ENCODE results near the gene CTDSPL. TPM values are rescaled to one million over a fixed set of nuclear protein-coding genes. Genes with fewer than 3 reads are reported as not detected.
A peak's percentile ranks its signal among the peaks of the same experiment; 100 is the strongest.
"Not testable (repeated sequence)": the region's sequence is repeated elsewhere in the genome, so short reads cannot be mapped to it uniquely, and the experiment has no call there.

Gene CTDSPL
- total RNA-seq, 3 donors from 2014 or later, result 1.1 to 1.7 (median 1.3) TPM

DNA sequence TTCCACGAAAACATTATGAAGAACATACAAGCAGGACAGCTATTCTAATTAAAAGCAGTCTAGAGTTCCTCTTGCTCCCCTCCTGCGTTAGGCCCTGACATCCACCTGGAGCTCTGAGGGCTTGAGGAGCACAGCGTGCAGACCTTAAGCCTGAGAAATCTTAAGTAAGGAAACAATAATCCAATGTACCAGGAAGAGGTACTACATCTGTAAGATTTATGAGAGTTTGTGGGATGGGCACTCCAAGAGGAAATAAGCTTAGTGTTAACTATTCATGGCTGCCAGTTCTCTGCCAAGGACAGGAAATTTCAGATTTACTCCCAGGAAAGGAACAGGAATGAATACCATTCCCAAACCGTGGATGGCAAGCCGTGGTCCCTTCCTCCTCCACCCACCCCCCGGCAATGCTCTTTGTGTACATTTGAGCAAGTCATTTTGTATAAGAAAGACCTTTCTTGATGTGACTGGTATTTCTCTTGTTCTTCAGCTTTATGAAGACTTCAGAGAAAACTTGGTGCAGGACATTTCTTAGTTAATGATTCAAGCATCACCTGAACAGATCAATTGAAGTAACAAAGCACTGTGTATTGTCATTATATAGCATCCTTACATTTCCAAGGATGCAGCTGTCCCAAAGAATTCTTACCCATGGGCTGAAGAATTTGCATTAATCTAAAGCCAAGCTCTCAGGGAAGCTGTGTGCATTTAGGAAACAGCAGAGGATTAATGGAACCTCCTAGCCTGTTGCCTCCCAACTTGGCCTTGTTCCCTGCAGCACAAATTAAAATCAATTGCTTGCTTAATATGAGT, 100.1 kb downstream of the CTDSPL start:
- Mint-ChIP-seq H3K36me3 (ENCODE audit: insufficient read depth) (no peaks in the 10 kb centered on the region), H3K9me3 (no peaks in the 10 kb centered on the region), H3K27me3 (ENCODE audit: low read depth) (no peaks in the 10 kb centered on the region), H3K4me3 (no peak overlapping the region), H3K4me1 (ENCODE audit: low read depth) (peaks cover 13% of the 10 kb centered on the region)
- DNase-seq (no peak), ATAC-seq (no peak)

GRCh38 chr3:37963016-37963415, 101.3 kb downstream of the CTDSPL start:
- no peak overlapping the region for H3K4me3 Mint-ChIP-seq
- DNase-seq (no peak), ATAC-seq (no peak)
- H3K4me1 Mint-ChIP-seq (ENCODE audit: low read depth), result peaks cover 3% of the 10 kb centered on the region
- H3K36me3 Mint-ChIP-seq (ENCODE audit: insufficient read depth), result no peaks in the 10 kb centered on the region
- no peaks in the 10 kb centered on the region for H3K27me3 Mint-ChIP-seq (ENCODE audit: low read depth)
- H3K9me3 Mint-ChIP-seq, result no peaks in the 10 kb centered on the region

DNA sequence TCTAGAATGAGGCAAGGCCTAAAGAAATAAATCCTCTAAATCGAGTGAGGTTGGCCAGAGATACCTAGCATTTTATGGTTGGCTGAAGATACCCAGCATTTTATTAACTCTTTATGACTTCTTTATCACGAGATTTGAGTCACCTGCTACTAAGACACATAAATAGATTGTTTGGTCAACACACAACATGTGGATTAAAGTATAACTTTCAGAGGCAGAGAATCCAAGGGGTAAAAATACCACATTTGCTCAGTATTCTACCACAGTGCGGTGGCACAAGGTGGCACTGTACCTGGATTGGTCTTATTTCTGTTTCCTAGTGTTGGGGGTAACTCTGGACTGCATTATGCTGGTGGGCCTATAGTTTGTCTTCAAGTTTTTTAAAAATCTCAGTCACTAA, 102.0 kb downstream of the CTDSPL start:
- Mint-ChIP-seq H3K27me3 (ENCODE audit: low read depth) (no peaks in the 10 kb centered on the region), H3K4me1 (ENCODE audit: low read depth) (peaks cover 1% of the 10 kb centered on the region)

DNA sequence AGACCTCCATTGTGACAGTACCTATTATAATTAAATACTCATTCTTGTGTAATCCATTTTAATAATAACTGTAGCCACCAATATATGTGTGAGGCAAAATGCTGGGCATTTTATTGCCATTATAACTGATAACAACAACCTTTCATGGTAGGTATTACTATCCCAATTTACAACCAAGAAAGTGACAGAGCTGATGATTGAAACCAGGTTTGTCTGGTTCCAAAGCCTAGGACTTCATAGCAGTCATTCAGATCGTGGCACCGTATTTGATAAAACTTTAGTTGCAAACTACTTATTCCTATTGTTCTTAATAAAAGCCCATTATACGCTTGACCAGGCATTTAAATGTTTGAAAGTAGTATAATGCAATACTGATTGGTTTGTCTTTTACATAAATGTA, 102.5 kb downstream of the CTDSPL start:
- ATAC-seq (no peak), DNase-seq (no peak)
- Mint-ChIP-seq H3K27me3 (ENCODE audit: low read depth) (no peaks in the 10 kb centered on the region), H3K36me3 (ENCODE audit: insufficient read depth) (no peaks in the 10 kb centered on the region), H3K4me3 (no peak overlapping the region), H3K4me1 (ENCODE audit: low read depth) (peaks cover 1% of the 10 kb centered on the region), H3K9me3 (no peaks in the 10 kb centered on the region)

More for the DNA sequence above, 102.0 kb downstream of the CTDSPL start:
- H3K4me3 Mint-ChIP-seq, result no peak overlapping the region
- ATAC-seq, result no peak
- H3K36me3 Mint-ChIP-seq (ENCODE audit: insufficient read depth), result no peaks in the 10 kb centered on the region
- H3K9me3 Mint-ChIP-seq, result no peaks in the 10 kb centered on the region
- no peak for DNase-seq

DNA sequence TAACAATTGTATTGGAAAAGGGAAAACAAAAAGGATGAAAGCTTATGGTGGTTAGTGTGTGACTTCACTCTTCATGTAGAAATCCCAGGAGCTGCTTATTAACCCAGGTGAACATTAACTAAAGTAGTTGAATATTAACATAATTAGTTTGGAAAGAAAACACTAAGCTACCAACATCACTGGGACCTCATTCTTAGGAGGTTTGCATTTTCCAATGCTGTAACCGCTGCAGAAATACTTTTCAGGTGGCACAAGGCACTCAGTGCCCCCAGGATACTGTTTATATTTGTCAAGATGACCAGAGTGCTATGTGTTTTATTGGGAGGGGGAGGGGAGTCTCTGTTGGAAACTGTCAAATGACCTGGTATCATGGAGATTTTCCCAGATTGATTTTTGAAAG, 103.0 kb downstream of the CTDSPL start:
- H3K4me1 Mint-ChIP-seq (ENCODE audit: low read depth), result peaks cover 1% of the 10 kb centered on the region
- ATAC-seq, result no peak
- H3K9me3 Mint-ChIP-seq, result no peaks in the 10 kb centered on the region
- no peaks in the 10 kb centered on the region for H3K36me3 Mint-ChIP-seq (ENCODE audit: insufficient read depth)
- DNase-seq, result no peak
- no peak overlapping the region for H3K4me3 Mint-ChIP-seq
- no peaks in the 10 kb centered on the region for H3K27me3 Mint-ChIP-seq (ENCODE audit: low read depth)

GRCh38 chr3:37967260-37967881, 105.7 kb downstream of the CTDSPL start:
- ATAC-seq, result peak; percentile 74 to 82

GRCh38 chr3:37968199-37968598, 106.5 kb downstream of the CTDSPL start:
- DNase-seq (no peak), ATAC-seq (no peak)
- H3K4me3 Mint-ChIP-seq, result no peak overlapping the region
- peaks cover under 1% of the 10 kb centered on the region for H3K4me1 Mint-ChIP-seq (ENCODE audit: low read depth)
- H3K36me3 Mint-ChIP-seq (ENCODE audit: insufficient read depth), result no peaks in the 10 kb centered on the region
- no peaks in the 10 kb centered on the region for H3K27me3 Mint-ChIP-seq (ENCODE audit: low read depth)
- H3K9me3 Mint-ChIP-seq, result no peaks in the 10 kb centered on the region

More at GRCh38 chr3:37967260-37967881, 105.7 kb downstream of the CTDSPL start:
- Mint-ChIP-seq H3K4me3 (no peak overlapping the region), H3K36me3 (ENCODE audit: insufficient read depth) (no peaks in the 10 kb centered on the region), H3K4me1 (ENCODE audit: low read depth) (peaks cover 1% of the 10 kb centered on the region), H3K9me3 (no peaks in the 10 kb centered on the region), H3K27me3 (ENCODE audit: low read depth) (no peaks in the 10 kb centered on the region)
- DNase-seq, result peak; percentile 46

GRCh38 chr3:37968813-37969595, 107.3 kb downstream of the CTDSPL start:
- DNase-seq (no peak), ATAC-seq (no peak)
- H3K4me1 Mint-ChIP-seq (ENCODE audit: low read depth), result no peaks in the 10 kb centered on the region
- H3K9me3 Mint-ChIP-seq, result no peaks in the 10 kb centered on the region
- no peaks in the 10 kb centered on the region for H3K36me3 Mint-ChIP-seq (ENCODE audit: insufficient read depth)
- no peak overlapping the region for H3K4me3 Mint-ChIP-seq
- H3K27me3 Mint-ChIP-seq (ENCODE audit: low read depth), result no peaks in the 10 kb centered on the region

GRCh38 chr3:37969596-37970100, 108.0 kb downstream of the CTDSPL start:
- DNase-seq (no peak), ATAC-seq (no peak)
- no peaks in the 10 kb centered on the region for H3K36me3 Mint-ChIP-seq (ENCODE audit: insufficient read depth)
- H3K4me3 Mint-ChIP-seq, result no peak overlapping the region
- H3K4me1 Mint-ChIP-seq (ENCODE audit: low read depth), result no peaks in the 10 kb centered on the region
- H3K9me3 Mint-ChIP-seq, result no peaks in the 10 kb centered on the region
- H3K27me3 Mint-ChIP-seq (ENCODE audit: low read depth), result no peaks in the 10 kb centered on the region

DNA sequence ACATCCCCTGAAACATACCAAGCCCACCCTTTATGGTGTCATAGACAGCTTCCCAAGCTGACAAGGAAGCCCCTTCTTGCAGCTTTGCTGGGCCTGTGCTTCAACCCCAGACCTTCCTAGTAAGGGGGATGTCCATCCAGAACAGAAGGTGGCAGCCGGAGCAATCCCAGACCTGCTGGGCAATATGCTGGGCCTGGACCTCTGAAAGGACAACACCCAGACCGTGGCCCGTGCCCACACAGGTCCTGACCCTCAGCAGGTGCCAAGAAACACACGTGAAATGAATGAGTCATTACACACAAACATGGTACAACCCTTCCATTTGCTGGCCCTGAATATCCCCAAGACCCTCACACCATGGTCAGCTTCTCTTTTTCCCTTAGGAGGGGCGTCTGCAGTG, 109.1 kb downstream of the CTDSPL start:
- H3K4me1 Mint-ChIP-seq (ENCODE audit: low read depth), result peaks cover 3% of the 10 kb centered on the region
- ATAC-seq (no peak), DNase-seq (no peak)
- no peaks in the 10 kb centered on the region for H3K9me3 Mint-ChIP-seq
- H3K36me3 Mint-ChIP-seq (ENCODE audit: insufficient read depth), result no peaks in the 10 kb centered on the region
- H3K4me3 Mint-ChIP-seq, result no peak overlapping the region
- H3K27me3 Mint-ChIP-seq (ENCODE audit: low read depth), result no peaks in the 10 kb centered on the region

DNA sequence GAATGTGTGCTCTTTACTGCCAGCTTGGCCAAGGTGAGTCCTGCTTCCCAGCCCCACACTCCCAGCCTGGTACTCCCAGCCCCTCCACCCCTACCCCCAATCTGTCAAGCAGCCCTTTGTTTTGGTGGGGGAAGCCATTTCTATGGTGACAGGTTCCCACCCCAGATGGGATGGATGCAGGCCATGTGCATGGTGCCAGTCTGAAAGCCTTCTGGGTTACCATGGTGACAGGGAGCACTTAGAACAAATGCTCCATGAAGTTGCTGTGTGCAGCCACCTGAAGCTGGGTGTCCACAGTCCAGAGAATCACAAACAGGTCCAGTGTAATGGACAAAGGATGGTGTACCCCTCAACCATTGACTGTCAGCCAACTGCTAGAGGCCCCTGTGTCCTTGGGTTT, 109.8 kb downstream of the CTDSPL start:
- H3K27me3 Mint-ChIP-seq (ENCODE audit: low read depth), result no peaks in the 10 kb centered on the region
- DNase-seq (no peak), ATAC-seq (no peak)
- H3K4me1 Mint-ChIP-seq (ENCODE audit: low read depth), result peaks cover 3% of the 10 kb centered on the region
- no peaks in the 10 kb centered on the region for H3K36me3 Mint-ChIP-seq (ENCODE audit: insufficient read depth)
- no peak overlapping the region for H3K4me3 Mint-ChIP-seq
- H3K9me3 Mint-ChIP-seq, result no peaks in the 10 kb centered on the region

- H3K4me1 Mint-ChIP-seq (ENCODE audit: low read depth); H3K27me3 Mint-ChIP-seq (ENCODE audit: low read depth); H3K9me3 Mint-ChIP-seq; H3K36me3 Mint-ChIP-seq (ENCODE audit: insufficient read depth); ATAC-seq; H3K4me3 Mint-ChIP-seq; DNase-seq: not testable (repeated sequence)
Observed at GRCh38 chr3:37972056-37972455, 110.4 kb downstream of the CTDSPL start.

- Mint-ChIP-seq H3K9me3 (no peaks in the 10 kb centered on the region), H3K27me3 (ENCODE audit: low read depth) (no peaks in the 10 kb centered on the region), H3K4me3 (no peak overlapping the region), H3K4me1 (ENCODE audit: low read depth) (peaks cover 3% of the 10 kb centered on the region), H3K36me3 (ENCODE audit: insufficient read depth) (no peaks in the 10 kb centered on the region)
- ATAC-seq, result no peak
- DNase-seq, result no peak
Observed at GRCh38 chr3:37973246-37974054, 111.8 kb downstream of the CTDSPL start.
